ENCODE data around the gene GRN. TPM values are rescaled to one million over a fixed set of nuclear protein-coding genes. Genes with fewer than 3 reads are reported as not detected.
"Not testable (repeated sequence)": the region's sequence is repeated elsewhere in the genome, so short reads cannot be mapped to it uniquely, and the experiment has no call there.

Gene GRN
- total and polyA plus RNA-seq, 11 donors = 44.6 to 451 (median 185) TPM

GRCh38 chr17:44343510-44344209 is 1.4 kb upstream of the GRN start:
- no peak for ATAC-seq
- intact Hi-C loops (cut with DNase I) = loop anchor here in 1 of 10 donors (2.0 kb wide), 1 partner anchor 17 kb away; no protein-coding TSS in a partner anchor
- H3K27me3 ChIP-seq = no peaks in the 10 kb centered on the region
- no peak for TF ChIP-seq CTCF (IDR thresholded peaks at IDR 0.05)
- TF ChIP-seq POLR2A (IDR thresholded peaks at IDR 0.05) = no peak
- WGBS, 4 donors = 63 to 71% (median 67%) methylated on average over 11 of the region's 11 CpGs
- no peak overlapping the region for H3K27ac ChIP-seq
- no peaks in the 10 kb centered on the region for H3K9me3 ChIP-seq
- no peak for DNase-seq
- no peak overlapping the region for H3K4me3 ChIP-seq
- peaks cover 0 to 41% (median 12%) of the 10 kb centered on the region in 12 donors for H3K4me1 ChIP-seq
- peaks cover 0 to 4% (median 0%) of the 10 kb centered on the region in 9 donors for H3K36me3 ChIP-seq

GRCh38 chr17:44345454-44346026 is 438 bp downstream of the GRN start:
- 2 to 3% (median 3%) methylated on average over 18 to 21 of the region's 21 CpGs for WGBS, 4 donors
- H3K4me3 ChIP-seq = peak overlapping the region; percentile 43 to 99 (median 80)
- peak; percentile 6 to 29 (median 21) for ATAC-seq
- no peaks in the 10 kb centered on the region for H3K9me3 ChIP-seq
- intact Hi-C loops (cut with DNase I) = loop anchor here in 2 of 10 donors (2.0 to 5.0 kb wide), 2 partner anchors 19 to 133 kb away; no protein-coding TSS in a partner anchor
- H3K4me1 ChIP-seq = peaks cover 0 to 45% (median 12%) of the 10 kb centered on the region in 12 donors
- DNase-seq = peak in 3 of 5 donors; percentile 56 to 67 (median 63)
- TF ChIP-seq POLR2A (IDR thresholded peaks at IDR 0.05) (no peak), CTCF (IDR thresholded peaks at IDR 0.05) (peak in 11 of 12 donors; percentile 20 to 54 (median 40))
- no peaks in the 10 kb centered on the region for H3K27me3 ChIP-seq
- peak overlapping the region; percentile 34 to 97 (median 83) for H3K27ac ChIP-seq
- peaks cover 0 to 22% (median 6%) of the 10 kb centered on the region in 9 donors for H3K36me3 ChIP-seq

GRCh38 chr17:44346064-44346844 is 1.2 kb downstream of the GRN start:
- Histone ChIP-seq H3K9me3 (no peaks in the 10 kb centered on the region), H3K36me3 (peaks cover 0 to 30% (median 12%) of the 10 kb centered on the region in 9 donors), H3K27me3 (no peaks in the 10 kb centered on the region), H3K27ac (peak overlapping the region in 9 of 12 donors; percentile 34 to 97 (median 85)), H3K4me3 (peak overlapping the region in 11 of 12 donors; percentile 58 to 99 (median 80)), H3K4me1 (peaks cover 0 to 44% (median 12%) of the 10 kb centered on the region in 12 donors)
- 73 to 83% (median 78%) methylated on average over 12 to 13 of the region's 13 CpGs for WGBS, 4 donors
- TF ChIP-seq CTCF (IDR thresholded peaks at IDR 0.05) = no peak
- TF ChIP-seq POLR2A (IDR thresholded peaks at IDR 0.05) = no peak
- ATAC-seq (no peak), DNase-seq (no peak)
- intact Hi-C loops (cut with DNase I) = loop anchor here in 2 of 10 donors (5.0 kb wide), 1 partner anchor 134 kb away; no protein-coding TSS in a partner anchor

GRCh38 chr17:44347206-44348055 is 2.3 kb downstream of the GRN start:
- H3K27me3 ChIP-seq, H3K9me3 ChIP-seq, DNase-seq, H3K4me3 ChIP-seq, ATAC-seq: not testable (repeated sequence)
- H3K27ac ChIP-seq = peak overlapping the region in 1 of 12 donors; percentile 97
- peaks cover 0 to 41% (median 23%) of the 10 kb centered on the region in 9 donors for H3K36me3 ChIP-seq
- H3K4me1 ChIP-seq = peaks cover 0 to 44% (median 12%) of the 10 kb centered on the region in 12 donors
- WGBS, 4 donors = 78 to 85% (median 83%) methylated on average over 18 of the region's 18 CpGs
- intact Hi-C loops (cut with DNase I) = loop anchor here in 2 of 10 donors (5.0 kb wide), 1 partner anchor 135 kb away; no protein-coding TSS in a partner anchor
